HepG2 (cell line): ENCODE data around the gene METTL6. TPM values are rescaled to one million over a fixed set of nuclear protein-coding genes. Genes with fewer than 3 reads are reported as not detected.

Source experiments
- ATAC-seq: fragments of 200-7000 bp; cut with Tn5 transposase; 3 replicates; pipeline ENCODE4 v1.9.1; 2020; ENCODE audit warnings: mild to moderate bottlenecking, moderate library complexity
- BruUV-seq: library from RNA; stranded (reverse); fragments of 400-500 nt; replicated peaks from 2 replicates; lab custom pipeline; 2021; lab: Mats Ljungman, UMichigan
- CTCF ChIA-PET: fragments of 300-600 bp; formaldehyde crosslinking; extraction: SDS; loops from one replicate; lab custom pipeline; 2021; ENCODE audit warnings: low total read pairs, inconsistent platforms, low intra/inter-chr PET ratio; lab: Yijun Ruan, JAX
- POLR2A ChIA-PET: fragments of 350-600 bp; sonication (Branson Sonifier 250); formaldehyde crosslinking; loops from one replicate; lab custom pipeline; 2020; ENCODE audit warnings: antibody characterized with exemption, inconsistent platforms; lab: Yijun Ruan, JAX
- DNase-seq: peaks from one replicate; pipeline ENCODE4 v3.0.0-alpha.2; 2015; ENCODE audit warnings: low spot score
- FAIRE-seq: peaks from 3 replicates; lab custom pipeline; 2011; peaks lifted over from hg19 to GRCh38; lab: Jason Lieb, UNC
- H2AFZ ChIP-seq: one replicate; pipeline ENCODE4 v1.6.1; 2011; ENCODE audit warnings: low read length, inconsistent platforms
- H3K27ac ChIP-seq: fragments of 300-600 bp; 3 replicates; pipeline ENCODE4 v1.8.0; 2011; ENCODE audit warnings: mixed run types, mild to moderate bottlenecking, mixed read lengths, low read length, inconsistent platforms; ENCODE audit not compliant: insufficient read depth; ENCODE audit errors: extremely low read length
- H3K27me3 ChIP-seq, 2 experiments: fragments of 200-600 bp in 1 of 2; 2 replicates in 1 of 2; 3 replicates in 1 of 2; pipeline versions ENCODE4 v1.6.0 to v1.8.0; 2011; ENCODE audit warnings: low read length in 2 of 2, mild to moderate bottlenecking in 2 of 2, moderate library complexity in 2 of 2, inconsistent platforms in 1 of 2; ENCODE audit not compliant: insufficient read depth in 2 of 2, control insufficient read depth in 1 of 2
- H3K36me3 ChIP-seq, 2 experiments: fragments of 200-600 bp in 1 of 2; replicated peaks in 1 of 2; 2 replicates in 1 of 2; 3 replicates in 1 of 2; pipeline versions ENCODE4 v1.5.1 to v1.8.0; 2011; ENCODE audit warnings: low read length in 2 of 2, inconsistent platforms in 1 of 2; ENCODE audit not compliant: insufficient read depth in 2 of 2, control insufficient read depth in 1 of 2
- H3K4me1 ChIP-seq: 2 replicates; pipeline ENCODE4 v1.5.1; 2012; ENCODE audit warnings: low read length, inconsistent platforms; ENCODE audit not compliant: insufficient read depth
- H3K4me2 ChIP-seq: 2 replicates; pipeline ENCODE4 v1.6.0; 2011; ENCODE audit warnings: low read depth, low read length, inconsistent platforms
- H3K4me3 ChIP-seq, 3 experiments: fragments of 200-600 bp in 1 of 3; sonication (generic), shearing (Covaris generic) in 1 of 3; replicated peaks in 1 of 3; 2 replicates each; pipeline ENCODE4 v1.5.1; 2011 to 2016; ENCODE audit warnings: low read length in 3 of 3, inconsistent platforms in 2 of 3, low read depth in 2 of 3, mild to moderate bottlenecking in 2 of 3, control low read depth in 1 of 3, mixed read lengths in 1 of 3; ENCODE audit not compliant: insufficient read depth in 1 of 3
- H3K79me2 ChIP-seq: one replicate; pipeline ENCODE4 v1.6.1; 2011; ENCODE audit warnings: low read length, inconsistent platforms; ENCODE audit not compliant: insufficient read depth
- H3K9ac ChIP-seq: 2 replicates; pipeline ENCODE4 v1.6.0; 2011; ENCODE audit warnings: mild to moderate bottlenecking, low read depth, low read length, inconsistent platforms; ENCODE audit not compliant: insufficient read depth
- H3K9me3 ChIP-seq: 2 replicates; pipeline ENCODE4 v1.5.1; 2012; ENCODE audit warnings: mild to moderate bottlenecking, low read length
- H4K20me1 ChIP-seq: 2 replicates; pipeline ENCODE4 v1.6.0; 2011; ENCODE audit warnings: inconsistent platforms, mild to moderate bottlenecking, low read length, moderate library complexity; ENCODE audit not compliant: insufficient read depth
- ARNT ChIP-seq: fragments of 450-650 bp; IDR thresholded peaks from 2 replicates; pipeline ENCODE4 v1.6.1; 2017
- CREBL2 ChIP-seq: sonication (generic); formaldehyde crosslinking; IDR thresholded peaks from 2 replicates; pipeline ENCODE4 v1.8.1; 2023; ENCODE audit warnings: missing genetic modification reagents, mild to moderate bottlenecking, borderline replicate concordance
- E2F2 ChIP-seq: sonication (generic); formaldehyde crosslinking; IDR thresholded peaks from 2 replicates; pipeline ENCODE4 v1.4.0; 2020; ENCODE audit warnings: missing genetic modification reagents, borderline replicate concordance
- ELF1 ChIP-seq: sonication (generic); formaldehyde crosslinking; IDR thresholded peaks from 2 replicates; pipeline ENCODE4 v1.4.0; 2020; ENCODE audit warnings: missing genetic modification reagents
- FLYWCH1 ChIP-seq: sonication (generic); formaldehyde crosslinking; IDR thresholded peaks from 2 replicates; pipeline ENCODE4 v1.8.1; 2023; ENCODE audit warnings: mild to moderate bottlenecking, missing genetic modification reagents
- JARID2 ChIP-seq: sonication (generic); formaldehyde crosslinking; IDR thresholded peaks from 2 replicates; pipeline ENCODE4 v1.8.1; 2023; ENCODE audit warnings: missing genetic modification reagents, inconsistent platforms; ENCODE audit not compliant: insufficient replicate concordance
- KDM4B ChIP-seq: sonication (generic); formaldehyde crosslinking; IDR thresholded peaks from 2 replicates; pipeline ENCODE4 v1.4.0; 2020; ENCODE audit warnings: missing genetic modification reagents
- MLX ChIP-seq: IDR thresholded peaks from 2 replicates; pipeline ENCODE4 v1.6.1; 2016
- NFKB2 ChIP-seq: sonication (generic); formaldehyde crosslinking; IDR thresholded peaks from 2 replicates; pipeline ENCODE4 v1.4.0; 2020; ENCODE audit warnings: missing genetic modification reagents, borderline replicate concordance
- PCBP1 ChIP-seq: fragments of 200-400 bp; formaldehyde crosslinking; IDR thresholded peaks from 2 replicates; pipeline ENCODE4 v1.6.1; 2017; ENCODE audit warnings: mild to moderate bottlenecking, low read depth, low read length, borderline replicate concordance
- PHB2 ChIP-seq: fragments of 450-650 bp; IDR thresholded peaks from 2 replicates; pipeline ENCODE4 v1.6.1; 2018; ENCODE audit not compliant: partially characterized antibody
- REPIN1 ChIP-seq: sonication (generic); formaldehyde crosslinking; IDR thresholded peaks from 2 replicates; pipeline ENCODE4 v1.8.0; 2022; ENCODE audit warnings: missing genetic modification reagents, low read depth, mild to moderate bottlenecking, borderline replicate concordance
- SOX5 ChIP-seq: IDR thresholded peaks from 2 replicates; pipeline ENCODE4 v1.6.1; 2016; ENCODE audit warnings: borderline replicate concordance
- TEAD2 ChIP-seq: sonication (generic); formaldehyde crosslinking; IDR thresholded peaks from 2 replicates; pipeline ENCODE4 v1.9.0; 2021; ENCODE audit warnings: missing genetic modification reagents
- TGIF2 ChIP-seq: IDR thresholded peaks from 2 replicates; pipeline ENCODE4 v1.6.1; 2016; ENCODE audit warnings: control low read depth, missing compliant biosample characterization
- ZNF629 ChIP-seq: sonication (generic); formaldehyde crosslinking; conservative IDR thresholded peaks from 2 replicates; pipeline ENCODE4 v1.5.0; 2020; ENCODE audit warnings: missing genetic modification reagents
- WGBS: methylation state at CpG from one replicate; pipeline ENCODE4 v1.1.6; 2017; ENCODE audit warnings: low lambda C conversion rate; 5-methylcytosine and 5-hydroxymethylcytosine counted together
- in situ Hi-C: cut with HindIII; loops from 2 replicates; pipeline ENCODE4 v1.10.0; 2017; ENCODE audit warnings: low pct_unique_long_range_greater_than_20kb; ENCODE audit not compliant: extremely low pct_ligation_motif_present
- intact Hi-C: fragments of 100-400 bp; cut with micrococcal nuclease; formaldehyde crosslinking; loops from one replicate; pipeline ENCODE4 v1.10.0; 2022; ENCODE audit not compliant: unreplicated experiment
- polyA plus RNA-seq, 8 experiments: library from polyadenylated mRNA; depleted of rRNA in 3 of 8; stranded (reverse) in 7 of 8; unstranded in 1 of 8; fragments of >200 nt; fragmentation: Illumina TruSeq in 4 of 8; extraction: Trizol in 4 of 8; gene quantifications; 2 replicates each; pipeline versions ENCODE4 v1.2.1 to v1.2.3, GENCODE V29; 2011 to 2016; ENCODE audit warnings: low read depth in 4 of 8, missing spikeins in 1 of 8, mixed read lengths in 1 of 8; ENCODE audit not compliant: insufficient read depth in 1 of 8
- total RNA-seq, 5 experiments: library from RNA; depleted of rRNA; stranded (reverse); fragments of >200 nt; fragmentation: Illumina TruSeq; extraction: Trizol; gene quantifications; 2 replicates each; pipeline ENCODE4 v1.2.3, GENCODE V29; 2016; ENCODE audit warnings: low read depth in 1 of 5
- TF ChIP-seq, protein P1 (sequence below): sonication (generic); formaldehyde crosslinking; conservative IDR thresholded peaks from 2 replicates; pipeline ENCODE4 v1.4.0; 2020; ENCODE audit warnings: missing genetic modification reagents
- TF ChIP-seq, protein P2 (sequence below): sonication (generic); formaldehyde crosslinking; IDR thresholded peaks from 2 replicates; pipeline ENCODE4 v1.5.0; 2020; ENCODE audit warnings: mild to moderate bottlenecking, missing genetic modification reagents

The METTL6 gene
- total and polyA plus RNA-seq, 2 of the 13 experiments (the other 11 are each of a cell fraction or from before 2014, with no cell fraction given): 17.2 to 29.4 TPM

- TF ChIP-seq SOX5 (CRISPR knock-in tag) (no peak), CREBL2 (CRISPR knock-in tag) (no peak), KDM4B (no peak), TGIF2 (CRISPR knock-in tag) (no peak), REPIN1 (CRISPR knock-in tag) (no peak), TEAD2 (no peak), MLX (no peak), PHB2 (no peak), NFKB2 (CRISPR knock-in tag) (no peak), PCBP1 (no peak), ZNF629 (CRISPR knock-in tag) (no peak), JARID2 (CRISPR knock-in tag) (no peak), FLYWCH1 (no peak), ARNT (no peak), ELF1 (CRISPR knock-in tag) (no peak), E2F2 (CRISPR knock-in tag) (no peak)
- TF ChIP-seq, protein P1, sequence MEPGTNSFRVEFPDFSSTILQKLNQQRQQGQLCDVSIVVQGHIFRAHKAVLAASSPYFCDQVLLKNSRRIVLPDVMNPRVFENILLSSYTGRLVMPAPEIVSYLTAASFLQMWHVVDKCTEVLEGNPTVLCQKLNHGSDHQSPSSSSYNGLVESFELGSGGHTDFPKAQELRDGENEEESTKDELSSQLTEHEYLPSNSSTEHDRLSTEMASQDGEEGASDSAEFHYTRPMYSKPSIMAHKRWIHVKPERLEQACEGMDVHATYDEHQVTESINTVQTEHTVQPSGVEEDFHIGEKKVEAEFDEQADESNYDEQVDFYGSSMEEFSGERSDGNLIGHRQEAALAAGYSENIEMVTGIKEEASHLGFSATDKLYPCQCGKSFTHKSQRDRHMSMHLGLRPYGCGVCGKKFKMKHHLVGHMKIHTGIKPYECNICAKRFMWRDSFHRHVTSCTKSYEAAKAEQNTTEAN (CRISPR knock-in tag): no peak
- TF ChIP-seq, protein P2, sequence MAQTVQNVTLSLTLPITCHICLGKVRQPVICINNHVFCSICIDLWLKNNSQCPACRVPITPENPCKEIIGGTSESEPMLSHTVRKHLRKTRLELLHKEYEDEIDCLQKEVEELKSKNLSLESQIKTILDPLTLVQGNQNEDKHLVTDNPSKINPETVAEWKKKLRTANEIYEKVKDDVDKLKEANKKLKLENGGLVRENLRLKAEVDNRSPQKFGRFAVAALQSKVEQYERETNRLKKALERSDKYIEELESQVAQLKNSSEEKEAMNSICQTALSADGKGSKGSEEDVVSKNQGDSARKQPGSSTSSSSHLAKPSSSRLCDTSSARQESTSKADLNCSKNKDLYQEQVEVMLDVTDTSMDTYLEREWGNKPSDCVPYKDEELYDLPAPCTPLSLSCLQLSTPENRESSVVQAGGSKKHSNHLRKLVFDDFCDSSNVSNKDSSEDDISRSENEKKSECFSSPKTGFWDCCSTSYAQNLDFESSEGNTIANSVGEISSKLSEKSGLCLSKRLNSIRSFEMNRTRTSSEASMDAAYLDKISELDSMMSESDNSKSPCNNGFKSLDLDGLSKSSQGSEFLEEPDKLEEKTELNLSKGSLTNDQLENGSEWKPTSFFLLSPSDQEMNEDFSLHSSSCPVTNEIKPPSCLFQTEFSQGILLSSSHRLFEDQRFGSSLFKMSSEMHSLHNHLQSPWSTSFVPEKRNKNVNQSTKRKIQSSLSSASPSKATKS (CRISPR knock-in tag): no peak
- no peak overlapping the region for H3K4me2 ChIP-seq
- no peaks in the 10 kb centered on the region for H4K20me1 ChIP-seq
- BruUV-seq: no TSS peak
- ChIA-PET POLR2A (no interaction called here), CTCF (no interaction called here)
- no peak for ATAC-seq
- no peak for FAIRE-seq
- H3K27ac ChIP-seq: no peak overlapping the region
- H2AFZ ChIP-seq: no peak overlapping the region
- intact Hi-C loops: loop anchor here (10.0 kb wide), 1 partner anchor 195 kb away; the partner anchor contains the start of gene CAPN7
- H3K36me3 ChIP-seq: no peaks in the 10 kb centered on the region
- no peak overlapping the region for H3K4me3 ChIP-seq
- H3K27me3 ChIP-seq: no peaks in the 10 kb centered on the region
- no peaks in the 10 kb centered on the region for H3K4me1 ChIP-seq
- H3K79me2 ChIP-seq: no peaks in the 10 kb centered on the region
- no peaks in the 10 kb centered on the region for H3K9me3 ChIP-seq
- WGBS: 78% methylated on average over 4 of the region's 5 CpGs
- H3K9ac ChIP-seq: no peak overlapping the region
- DNase-seq: no peak
- in situ Hi-C loops: loop anchor here (10.0 kb wide), 2 partner anchors 195 to 295 kb away; partner anchors contain the start of gene CAPN7
Measured at GRCh38 chr3:15399970-15400369, 27.4 kb downstream of the METTL6 start.
